Measurements from ENCODE around the gene CCNK. TPM values are rescaled to one million over a fixed set of nuclear protein-coding genes. Genes with fewer than 3 reads are reported as not detected.

CCNK gene
- total RNA-seq, 1 donor from 2014 or later: 79.8 TPM

GRCh38 chr14:99468081-99468480 is 13.1 kb upstream of the CCNK start:
- Mint-ChIP-seq H3K4me1 (ENCODE audit: unreplicated experiment) (peaks cover 22% of the 10 kb centered on the region), H3K4me3 (ENCODE audit: unreplicated experiment) (no peak overlapping the region), H3K27ac (ENCODE audit: unreplicated experiment) (no peak overlapping the region), H3K27me3 (ENCODE audit: unreplicated experiment) (peaks cover 2% of the 10 kb centered on the region), H3K36me3 (ENCODE audit: low read depth, unreplicated experiment) (peaks cover 9% of the 10 kb centered on the region), H3K9me3 (ENCODE audit: unreplicated experiment) (no peaks in the 10 kb centered on the region)
- TF ChIP-seq CTCF (IDR thresholded peaks at IDR 0.05; ENCODE audit: unreplicated experiment): no peak
- no peak for DNase-seq (ENCODE audit: low spot score)

- peaks cover under 1% of the 10 kb centered on the region for H3K36me3 Mint-ChIP-seq (ENCODE audit: low read depth, unreplicated experiment)
- peaks cover 22% of the 10 kb centered on the region for H3K4me1 Mint-ChIP-seq (ENCODE audit: unreplicated experiment)
- DNase-seq (ENCODE audit: low spot score): no peak
- TF ChIP-seq CTCF (IDR thresholded peaks at IDR 0.05; ENCODE audit: unreplicated experiment): no peak
- no peak overlapping the region for H3K4me3 Mint-ChIP-seq (ENCODE audit: unreplicated experiment)
- H3K27me3 Mint-ChIP-seq (ENCODE audit: unreplicated experiment): peaks cover 2% of the 10 kb centered on the region
- H3K9me3 Mint-ChIP-seq (ENCODE audit: unreplicated experiment): no peaks in the 10 kb centered on the region
- H3K27ac Mint-ChIP-seq (ENCODE audit: unreplicated experiment): peak overlapping the region; percentile 15
Observed at GRCh38 chr14:99468836-99469592, 12.2 kb upstream of the CCNK start.

GRCh38 chr14:99471731-99472130 is 9.5 kb upstream of the CCNK start:
- TF ChIP-seq CTCF (IDR thresholded peaks at IDR 0.05; ENCODE audit: unreplicated experiment): no peak
- H3K9me3 Mint-ChIP-seq (ENCODE audit: unreplicated experiment): no peaks in the 10 kb centered on the region
- no peak overlapping the region for H3K4me3 Mint-ChIP-seq (ENCODE audit: unreplicated experiment)
- DNase-seq (ENCODE audit: low spot score): no peak
- no peaks in the 10 kb centered on the region for H3K36me3 Mint-ChIP-seq (ENCODE audit: low read depth, unreplicated experiment)
- H3K27ac Mint-ChIP-seq (ENCODE audit: unreplicated experiment): no peak overlapping the region
- H3K27me3 Mint-ChIP-seq (ENCODE audit: unreplicated experiment): peaks cover 2% of the 10 kb centered on the region
- peaks cover 23% of the 10 kb centered on the region for H3K4me1 Mint-ChIP-seq (ENCODE audit: unreplicated experiment)

- peaks cover 23% of the 10 kb centered on the region for H3K4me1 Mint-ChIP-seq (ENCODE audit: unreplicated experiment)
- H3K27me3 Mint-ChIP-seq (ENCODE audit: unreplicated experiment): no peaks in the 10 kb centered on the region
- no peak for TF ChIP-seq CTCF (IDR thresholded peaks at IDR 0.05; ENCODE audit: unreplicated experiment)
- H3K36me3 Mint-ChIP-seq (ENCODE audit: low read depth, unreplicated experiment): no peaks in the 10 kb centered on the region
- no peak for DNase-seq (ENCODE audit: low spot score)
- no peaks in the 10 kb centered on the region for H3K9me3 Mint-ChIP-seq (ENCODE audit: unreplicated experiment)
- no peak overlapping the region for H3K27ac Mint-ChIP-seq (ENCODE audit: unreplicated experiment)
- no peak overlapping the region for H3K4me3 Mint-ChIP-seq (ENCODE audit: unreplicated experiment)
Observed at GRCh38 chr14:99472937-99473336, 8.3 kb upstream of the CCNK start.

- Mint-ChIP-seq H3K4me3 (ENCODE audit: unreplicated experiment) (no peak overlapping the region), H3K27me3 (ENCODE audit: unreplicated experiment) (no peaks in the 10 kb centered on the region), H3K36me3 (ENCODE audit: low read depth, unreplicated experiment) (no peaks in the 10 kb centered on the region), H3K4me1 (ENCODE audit: unreplicated experiment) (peaks cover 23% of the 10 kb centered on the region), H3K9me3 (ENCODE audit: unreplicated experiment) (no peaks in the 10 kb centered on the region), H3K27ac (ENCODE audit: unreplicated experiment) (no peak overlapping the region)
- no peak for TF ChIP-seq CTCF (IDR thresholded peaks at IDR 0.05; ENCODE audit: unreplicated experiment)
- no peak for DNase-seq (ENCODE audit: low spot score)
Observed at GRCh38 chr14:99473458-99473857, 7.8 kb upstream of the CCNK start.

Measured in endothelial cell (in vitro differentiated cells).